KOPT-K1 (cell line): ENCODE measurements around the gene CRISPLD2.

ENCODE experiments used
- H3K27ac ChIP-seq: fragments of 200-600 bp; sonication (generic); 2 replicates; pipeline ENCODE4 v1.5.1; 2016; ENCODE audit warnings: antibody characterized with exemption, mild to moderate bottlenecking, low read depth, low read length; ENCODE audit not compliant: poor library complexity, severe bottlenecking
- H3K36me3 ChIP-seq: fragments of 200-600 bp; sonication (generic); 2 replicates; pipeline ENCODE4 v1.5.1; 2017; ENCODE audit warnings: antibody characterized with exemption, mild to moderate bottlenecking, low read length, moderate library complexity; ENCODE audit not compliant: insufficient read depth
- H3K9me3 ChIP-seq: fragments of 200-600 bp; sonication (generic); 2 replicates; pipeline ENCODE4 v1.5.1; 2017; ENCODE audit warnings: antibody characterized with exemption, low read length, mild to moderate bottlenecking; ENCODE audit not compliant: insufficient read depth, poor library complexity, severe bottlenecking

The CRISPLD2 gene

DNA sequence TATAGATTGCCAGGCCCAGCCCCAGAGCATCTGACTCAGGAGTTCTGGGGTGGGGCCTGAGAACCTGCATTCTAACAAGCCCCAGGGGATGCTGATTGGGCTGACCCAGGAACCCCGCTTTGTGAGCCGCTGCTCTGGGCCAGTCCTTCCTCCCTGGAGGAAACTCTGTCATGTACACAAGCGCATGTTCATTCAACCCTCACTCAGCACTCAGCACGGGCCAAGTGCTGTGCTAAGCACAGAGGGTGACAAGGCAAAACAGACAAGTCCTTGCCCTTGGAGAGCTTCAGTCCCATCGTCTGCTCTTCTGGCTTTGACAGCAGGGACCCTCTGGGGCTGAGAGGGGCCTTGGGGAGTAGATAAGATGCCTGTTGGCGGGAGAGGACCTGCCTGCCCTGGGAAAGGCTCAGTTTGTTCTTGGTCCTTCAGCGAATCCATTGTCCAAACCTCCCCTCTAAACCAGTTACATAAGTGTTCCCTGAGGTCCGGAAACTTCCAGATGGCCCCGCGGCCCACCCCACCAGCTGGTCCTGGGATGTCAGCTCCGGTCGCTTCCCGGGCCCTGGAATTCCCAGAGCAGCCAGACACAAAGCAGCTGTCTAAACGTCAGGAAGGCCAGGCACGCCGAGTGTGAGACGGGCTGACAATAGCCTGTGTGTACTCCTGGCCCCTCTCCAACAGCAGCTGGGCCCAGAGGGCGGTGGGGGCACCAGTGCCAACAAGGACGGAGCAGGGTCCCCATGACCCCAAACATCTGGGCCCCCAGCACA, 102.8 kb downstream of the CRISPLD2 start:
- Histone ChIP-seq H3K27ac (no peak overlapping the region), H3K36me3 (no peaks in the 10 kb centered on the region), H3K9me3 (no peaks in the 10 kb centered on the region)

DNA sequence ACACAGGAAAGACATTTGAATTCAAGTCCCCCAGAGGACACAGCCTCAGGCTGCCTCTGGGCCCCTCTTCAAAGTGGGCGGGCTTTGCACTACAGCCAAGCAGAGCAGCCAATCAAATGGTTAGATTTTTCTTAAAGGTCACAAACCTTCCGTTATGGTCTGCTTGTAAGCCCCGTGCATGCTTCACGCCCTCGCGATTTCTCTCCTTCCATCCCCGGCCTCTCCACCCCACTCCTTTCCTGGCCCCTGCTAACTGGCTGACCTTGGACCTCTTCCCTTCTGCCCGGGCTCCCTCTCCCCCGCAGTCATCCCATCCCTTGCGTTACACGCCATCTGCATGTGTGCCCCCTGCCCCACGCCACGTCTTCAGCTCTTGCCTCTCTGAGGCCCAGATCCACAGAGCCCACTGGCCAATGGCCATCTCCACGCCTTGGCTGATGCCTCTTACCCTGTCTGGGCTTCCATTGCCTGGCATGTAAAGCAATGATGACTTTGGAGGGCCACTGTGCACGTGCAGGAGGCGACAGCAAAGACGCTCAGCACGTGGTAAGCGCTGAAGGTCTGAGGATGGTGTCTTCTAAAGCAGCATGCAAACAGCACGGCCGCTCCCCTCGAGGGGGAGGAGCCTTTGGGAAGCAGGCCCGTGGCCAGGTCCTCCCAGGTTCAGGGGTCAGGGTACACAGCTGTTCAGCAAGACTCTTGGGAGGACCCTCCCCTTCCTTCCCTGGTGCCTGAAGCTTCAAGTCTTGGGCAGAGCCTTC, 104.7 kb downstream of the CRISPLD2 start:
- Histone ChIP-seq H3K27ac (no peak overlapping the region), H3K36me3 (no peaks in the 10 kb centered on the region), H3K9me3 (no peaks in the 10 kb centered on the region)

DNA sequence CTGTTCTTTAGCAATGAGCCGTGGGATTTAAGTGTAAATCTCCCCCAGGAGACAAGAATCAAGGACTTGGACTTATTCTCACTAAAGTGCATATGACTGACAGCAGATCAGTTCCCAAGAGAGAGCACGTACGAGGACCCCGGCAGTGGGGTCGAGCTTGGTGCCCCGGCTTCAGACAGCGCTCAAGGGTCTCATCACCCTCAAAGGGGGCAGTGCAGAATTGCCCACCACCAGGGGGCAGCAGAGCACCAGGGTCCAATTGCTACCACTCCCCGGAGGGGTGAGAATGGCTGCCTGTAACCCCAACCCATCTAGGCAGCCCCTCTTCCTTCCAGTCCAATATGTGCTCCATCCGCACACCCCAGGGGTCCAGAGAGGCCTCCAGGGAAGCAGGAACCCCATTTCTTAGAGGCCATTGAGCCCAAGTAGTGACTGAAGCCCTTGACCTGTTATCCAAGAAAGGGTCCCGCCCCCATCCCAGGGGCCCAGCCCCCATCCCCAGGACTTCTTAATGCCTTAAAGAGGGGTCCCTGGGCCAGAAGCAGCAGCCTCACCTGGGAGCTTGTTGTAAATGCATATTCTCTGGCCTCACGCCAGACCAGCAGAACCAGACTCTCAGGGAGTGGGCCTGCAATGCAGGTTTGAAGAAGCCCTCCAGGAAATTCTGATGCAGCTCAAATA, 105.4 kb downstream of the CRISPLD2 start:
- Histone ChIP-seq H3K36me3 (no peaks in the 10 kb centered on the region), H3K9me3 (no peaks in the 10 kb centered on the region), H3K27ac (no peak overlapping the region)

DNA sequence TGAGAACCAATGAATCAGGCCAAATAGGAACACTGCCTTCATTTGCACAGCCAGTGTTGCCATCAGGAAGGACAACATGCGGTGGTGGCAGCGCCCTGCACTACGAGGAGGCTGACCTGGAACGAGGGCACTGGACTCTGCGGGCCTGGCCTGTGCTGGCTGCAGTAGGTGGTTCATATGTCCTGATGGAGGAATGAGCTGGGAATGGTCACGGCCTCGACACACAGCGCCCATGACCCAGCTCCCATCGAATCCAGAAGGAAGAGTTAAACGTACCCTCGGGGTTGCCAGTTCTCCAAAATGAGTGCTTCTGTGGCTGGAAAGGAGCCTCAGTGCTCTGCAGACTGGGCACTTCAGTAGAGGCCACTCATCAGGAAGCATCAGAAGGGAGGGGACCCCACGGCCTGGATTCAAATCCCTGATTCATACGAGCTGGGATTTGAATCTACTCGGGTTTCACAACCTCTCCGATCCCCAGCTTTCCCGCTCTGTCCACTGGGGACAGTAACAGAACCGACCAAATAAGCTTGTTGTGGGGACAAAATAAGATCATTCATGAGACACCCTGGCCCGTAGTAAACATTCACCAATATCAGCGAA, 106.1 kb downstream of the CRISPLD2 start:
- H3K27ac ChIP-seq: no peak overlapping the region
- H3K9me3 ChIP-seq: no peaks in the 10 kb centered on the region
- no peaks in the 10 kb centered on the region for H3K36me3 ChIP-seq

DNA sequence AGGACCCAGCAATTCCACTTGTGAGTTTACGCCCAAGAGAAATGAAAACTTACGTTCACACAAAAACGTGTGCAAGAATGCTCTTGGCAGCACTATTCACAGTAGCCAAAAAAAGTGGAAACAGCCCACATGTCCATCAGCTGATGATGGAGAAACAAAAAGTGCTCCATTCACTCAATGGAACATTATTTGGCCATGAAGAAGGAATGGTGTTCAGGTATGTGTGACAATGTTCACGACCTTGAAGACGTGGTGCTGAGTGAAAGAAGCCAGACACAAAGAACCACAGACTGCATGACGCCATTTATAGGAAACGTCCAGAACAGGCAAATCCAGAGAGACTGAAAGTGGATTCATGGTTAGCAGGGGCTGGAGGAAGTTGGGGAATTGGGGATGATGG, 106.7 kb downstream of the CRISPLD2 start:
- Histone ChIP-seq H3K36me3 (no peaks in the 10 kb centered on the region), H3K9me3 (no peaks in the 10 kb centered on the region), H3K27ac (no peak overlapping the region)

DNA sequence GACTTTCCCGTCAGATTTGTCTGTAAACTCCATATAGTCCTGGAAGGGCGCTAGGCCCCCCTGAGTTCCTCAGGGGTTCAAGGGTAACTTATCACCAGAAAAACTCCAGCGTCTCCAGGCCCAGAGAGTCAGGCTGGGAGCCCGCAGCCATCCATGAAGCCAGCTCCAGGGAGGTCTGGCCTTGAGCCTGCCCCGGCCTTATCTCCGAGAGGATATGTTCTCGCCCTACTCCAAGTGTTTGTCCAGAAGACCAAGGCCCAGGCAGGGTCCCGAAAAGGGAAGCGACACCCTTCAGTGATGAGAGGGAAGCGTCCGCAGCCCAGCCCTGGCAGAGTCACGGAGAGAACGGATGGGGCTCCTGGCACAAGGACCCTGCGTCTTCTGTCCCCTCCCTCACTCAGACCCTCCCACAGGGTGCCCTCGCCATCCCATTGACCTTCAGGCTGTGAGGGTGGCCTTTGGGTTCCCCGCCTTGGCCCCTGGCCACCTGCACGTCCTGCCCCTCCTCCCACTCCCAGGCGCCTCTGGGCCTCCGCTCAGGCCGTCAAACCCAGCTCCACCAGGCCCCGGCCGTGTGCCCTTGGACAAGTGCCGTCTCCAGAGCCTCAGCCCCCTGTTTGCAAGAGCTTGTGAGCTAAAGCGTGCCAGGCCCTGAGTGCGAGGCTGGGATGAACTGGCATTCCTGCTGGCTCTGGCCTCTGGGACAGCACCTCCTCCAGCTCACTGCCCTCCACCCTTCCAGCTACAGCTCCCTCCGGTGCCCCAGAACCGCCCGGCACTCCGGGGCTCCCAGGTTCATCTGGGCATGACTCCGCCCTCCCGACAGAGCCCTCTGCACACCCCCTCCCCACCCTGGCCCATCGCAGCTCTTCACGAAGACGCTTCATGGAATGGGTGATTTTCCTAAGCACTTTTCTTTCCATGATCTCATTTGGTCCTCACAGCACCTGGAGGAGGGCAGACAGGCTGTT, 108.1 kb downstream of the CRISPLD2 start:
- no peaks in the 10 kb centered on the region for H3K9me3 ChIP-seq
- H3K36me3 ChIP-seq: no peaks in the 10 kb centered on the region
- no peak overlapping the region for H3K27ac ChIP-seq

DNA sequence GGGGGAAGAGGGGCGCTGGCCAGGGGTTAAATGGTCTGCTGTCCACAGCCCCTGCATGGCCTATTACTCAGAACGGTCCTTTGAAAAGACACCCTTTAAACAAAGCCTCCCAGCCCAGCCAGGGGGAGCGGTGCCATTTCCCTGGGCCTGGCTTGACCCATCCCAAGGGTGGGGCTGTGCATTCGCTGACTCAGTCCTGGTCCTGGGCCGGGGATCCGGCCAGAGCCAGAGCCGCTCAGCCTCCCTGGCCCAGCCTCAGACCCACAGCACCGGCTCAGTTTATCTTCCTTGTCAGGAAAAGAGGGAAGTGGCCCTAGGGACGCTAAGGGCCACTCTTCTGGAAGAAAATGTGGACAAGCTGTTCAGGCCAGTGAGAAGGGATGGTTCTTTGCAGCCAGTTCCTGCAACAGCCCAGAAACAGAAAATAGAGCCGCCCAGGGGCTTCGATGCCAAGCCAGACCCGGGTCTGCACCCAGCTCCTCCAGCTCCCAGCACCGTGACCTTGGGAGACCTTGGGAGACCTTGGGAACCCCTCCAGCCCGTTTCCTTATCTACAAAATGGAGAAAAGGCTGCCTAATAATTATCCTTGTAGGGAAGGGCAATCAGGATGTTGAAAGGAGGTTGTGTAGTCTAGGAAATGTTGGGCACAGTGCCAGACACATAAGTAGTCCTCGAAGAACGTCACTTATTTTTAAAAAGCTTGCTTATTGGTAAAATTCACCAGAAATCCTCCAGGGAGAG, 109.1 kb downstream of the CRISPLD2 start:
- Histone ChIP-seq H3K27ac (no peak overlapping the region), H3K9me3 (no peaks in the 10 kb centered on the region), H3K36me3 (no peaks in the 10 kb centered on the region)

DNA sequence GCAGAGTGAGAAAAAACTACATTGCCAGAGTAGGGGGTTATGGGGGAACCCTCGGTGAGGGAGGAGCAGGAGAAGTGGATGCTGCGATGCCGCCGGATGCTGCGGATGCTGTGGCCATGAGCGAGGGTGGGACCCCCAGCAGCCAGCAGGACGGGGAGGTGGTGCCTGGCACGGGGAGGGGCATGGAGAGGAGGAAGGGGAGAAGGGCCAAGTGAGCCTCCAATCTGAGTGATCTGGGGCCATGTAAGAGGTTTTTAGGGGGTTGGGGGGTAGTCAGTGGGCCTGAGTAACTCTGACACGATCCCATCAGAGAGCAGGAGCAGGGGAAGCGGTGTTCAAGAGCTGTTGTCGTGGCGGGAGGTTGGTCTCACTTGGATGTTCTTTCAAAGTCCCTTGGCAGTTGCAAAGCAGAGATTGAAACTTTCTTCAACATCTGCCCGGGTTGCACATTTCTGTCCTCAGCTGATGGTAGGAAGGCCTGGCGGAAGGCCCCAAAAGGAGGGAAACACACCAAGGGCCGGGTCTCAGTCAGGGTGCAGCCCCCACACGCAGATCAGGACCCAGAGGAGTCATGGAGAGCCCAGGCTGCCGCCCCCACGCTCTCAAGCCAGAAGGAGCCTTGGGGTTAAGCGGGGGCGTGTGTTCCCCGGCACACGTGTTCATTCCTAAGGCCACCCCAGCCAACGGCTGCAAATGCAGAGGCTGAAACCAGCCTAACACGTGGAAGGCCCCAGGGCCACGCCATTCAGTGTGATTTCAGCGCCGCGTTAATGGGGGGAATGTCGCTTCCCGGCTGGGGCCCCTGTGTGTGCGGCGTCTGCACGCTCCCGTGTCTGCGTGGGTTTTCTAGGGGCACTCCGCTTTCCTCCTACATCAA, 109.9 kb downstream of the CRISPLD2 start:
- H3K9me3 ChIP-seq: no peaks in the 10 kb centered on the region
- H3K36me3 ChIP-seq: no peaks in the 10 kb centered on the region
- H3K27ac ChIP-seq: no peak overlapping the region

DNA sequence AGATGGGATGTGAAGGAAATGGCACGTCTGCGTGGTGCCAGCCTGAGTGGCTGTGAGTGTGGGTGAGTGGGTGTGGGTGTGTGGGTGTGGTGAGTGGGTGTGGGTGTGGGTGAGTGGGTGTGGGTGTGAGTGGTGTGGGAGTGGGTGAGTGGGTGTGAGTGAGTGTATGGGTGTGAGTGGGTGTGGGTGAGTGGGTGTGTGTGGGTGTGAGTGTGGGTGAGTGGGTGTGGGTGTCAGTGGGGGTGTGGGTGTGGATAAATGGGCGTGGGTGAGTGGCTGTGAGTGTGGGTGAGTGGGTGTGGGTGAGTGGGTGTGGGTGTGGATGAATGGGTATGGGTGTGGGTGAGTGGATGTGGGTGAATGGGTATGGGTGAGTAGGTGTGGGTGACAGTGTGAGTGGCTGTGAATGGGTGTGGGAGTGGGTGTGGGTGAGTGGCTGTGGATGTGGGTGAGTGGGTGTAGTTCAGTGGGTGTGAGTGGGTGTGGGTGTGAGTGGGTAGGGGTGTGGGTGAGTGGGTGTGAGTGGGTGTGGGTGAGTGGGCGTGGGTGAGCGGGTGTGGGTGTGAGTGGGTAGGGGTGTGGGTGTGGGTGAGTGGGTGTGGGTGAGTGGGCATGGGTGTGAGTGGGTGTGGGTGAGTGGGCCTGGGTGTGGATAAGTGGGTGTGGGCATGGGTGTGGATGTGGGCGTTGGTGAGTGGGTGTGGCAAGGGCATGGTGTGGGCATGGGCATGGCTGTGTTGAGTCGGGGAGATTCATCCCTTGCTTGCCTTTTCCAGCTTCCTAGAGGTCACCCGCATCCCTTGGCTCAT, 110.7 kb downstream of the CRISPLD2 start:
- no peaks in the 10 kb centered on the region for H3K9me3 ChIP-seq
- H3K27ac ChIP-seq: no peak overlapping the region
- H3K36me3 ChIP-seq: no peaks in the 10 kb centered on the region

DNA sequence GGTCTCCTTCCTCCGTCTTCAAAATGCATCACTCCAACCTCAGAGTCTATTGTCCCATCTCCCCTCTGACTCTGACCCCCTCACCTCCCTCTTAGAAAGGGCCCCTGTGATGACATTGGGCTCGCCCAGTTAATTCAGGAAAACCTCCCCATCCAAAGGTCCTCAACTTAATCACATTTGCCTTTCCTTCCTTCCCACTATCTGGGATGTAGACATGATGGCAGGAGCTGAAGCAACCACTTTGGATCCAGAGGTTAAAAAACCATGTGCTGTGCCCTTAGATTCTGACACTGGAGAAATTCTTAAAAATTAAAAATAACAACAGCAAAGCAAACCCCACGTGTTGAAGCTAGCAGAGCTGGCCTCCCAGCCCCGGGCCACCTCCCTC, 111.3 kb downstream of the CRISPLD2 start:
- Histone ChIP-seq H3K36me3 (no peaks in the 10 kb centered on the region), H3K27ac (no peak overlapping the region), H3K9me3 (no peaks in the 10 kb centered on the region)

DNA sequence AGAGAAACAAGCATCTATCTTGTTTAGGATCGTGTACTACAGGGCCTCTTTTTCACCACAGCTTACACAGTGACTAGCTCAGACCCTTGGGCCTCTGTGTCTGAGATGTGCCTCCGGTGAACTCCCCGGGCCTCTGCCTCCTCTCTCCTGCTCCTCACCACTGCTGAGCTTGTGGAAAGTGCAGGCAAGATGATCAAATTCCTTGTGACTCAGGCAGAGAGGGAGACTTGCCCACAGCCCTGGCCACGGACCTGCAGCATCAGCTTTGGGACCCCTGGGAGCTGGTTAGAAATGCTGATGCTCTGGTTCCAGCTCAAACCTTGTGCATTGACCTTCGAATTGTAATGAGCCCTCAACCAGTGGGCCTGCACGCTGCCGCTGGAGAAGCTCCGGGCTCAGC, 111.7 kb downstream of the CRISPLD2 start:
- H3K9me3 ChIP-seq: no peaks in the 10 kb centered on the region
- no peak overlapping the region for H3K27ac ChIP-seq
- H3K36me3 ChIP-seq: no peaks in the 10 kb centered on the region

DNA sequence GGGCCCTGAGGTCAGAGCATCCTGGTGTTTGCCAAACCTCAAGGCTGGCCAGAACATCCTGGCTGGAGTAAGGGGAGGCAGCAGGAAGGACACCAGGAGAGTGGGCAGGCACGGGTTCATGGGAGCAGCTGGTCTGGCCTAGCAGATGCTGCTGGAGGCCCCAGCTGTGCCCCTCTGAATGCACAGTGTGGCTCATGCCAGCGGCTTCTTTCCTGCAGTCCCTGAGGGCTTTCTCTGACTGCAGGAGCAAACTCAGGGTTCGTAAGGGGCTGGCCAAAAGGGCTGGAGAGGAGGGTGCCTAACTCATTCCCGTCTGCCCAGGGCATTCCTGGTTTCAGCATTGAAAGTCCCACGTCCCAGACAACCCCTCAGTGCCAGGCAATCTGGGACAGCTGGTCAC, 112.9 kb downstream of the CRISPLD2 start:
- Histone ChIP-seq H3K36me3 (no peaks in the 10 kb centered on the region), H3K9me3 (no peaks in the 10 kb centered on the region), H3K27ac (no peak overlapping the region)
